GM19099 (cell line): ENCODE data around the gene FADS2.

Experiments used
- POLR2A ChIP-seq: IDR thresholded peaks from 3 replicates; pipeline ENCODE4 v1.6.1; 2011; ENCODE audit warnings: low read depth; ENCODE audit not compliant: insufficient read length; ENCODE audit errors: extremely low read depth

Gene FADS2

DNA sequence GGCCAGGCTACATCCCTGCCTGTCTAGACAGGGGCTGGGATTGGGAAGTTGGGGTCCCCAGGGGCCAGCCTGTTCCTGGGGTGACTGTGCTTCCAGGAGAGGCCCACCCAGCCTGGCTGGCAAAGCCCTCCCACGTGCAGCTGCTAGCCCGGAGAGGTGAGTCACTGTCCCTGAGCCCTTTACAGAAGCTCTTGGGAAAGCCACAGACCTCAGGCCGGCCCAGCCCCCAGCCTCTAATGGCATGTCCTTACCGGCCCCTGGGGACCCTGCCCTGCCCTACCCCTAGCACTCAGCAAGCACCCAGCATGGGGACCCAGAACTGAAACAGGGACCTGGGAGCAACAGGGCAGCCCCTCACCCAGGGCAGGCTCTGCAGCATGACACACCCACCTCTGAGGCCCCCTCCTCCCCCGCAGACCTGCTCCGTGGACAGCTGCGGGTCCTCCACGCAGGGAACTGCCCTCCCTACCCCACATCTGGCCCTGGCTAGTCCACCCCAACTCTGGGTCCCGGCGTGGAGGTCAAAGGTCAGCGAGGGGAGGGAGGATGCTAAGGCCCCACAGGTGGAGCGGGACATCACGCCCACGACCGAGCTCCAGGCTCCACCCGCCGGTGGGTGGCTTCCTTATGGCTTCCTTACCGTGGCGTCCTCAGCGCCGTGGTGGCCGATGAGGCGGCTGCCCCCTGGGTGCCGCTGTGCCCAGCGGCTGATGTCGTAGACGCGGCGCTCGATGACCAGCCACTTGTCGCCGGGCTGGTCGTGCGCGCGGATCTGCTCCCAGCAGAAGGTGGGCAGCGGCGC is 62.6 kb downstream of the FADS2 start:
- no peak for TF ChIP-seq POLR2A

DNA sequence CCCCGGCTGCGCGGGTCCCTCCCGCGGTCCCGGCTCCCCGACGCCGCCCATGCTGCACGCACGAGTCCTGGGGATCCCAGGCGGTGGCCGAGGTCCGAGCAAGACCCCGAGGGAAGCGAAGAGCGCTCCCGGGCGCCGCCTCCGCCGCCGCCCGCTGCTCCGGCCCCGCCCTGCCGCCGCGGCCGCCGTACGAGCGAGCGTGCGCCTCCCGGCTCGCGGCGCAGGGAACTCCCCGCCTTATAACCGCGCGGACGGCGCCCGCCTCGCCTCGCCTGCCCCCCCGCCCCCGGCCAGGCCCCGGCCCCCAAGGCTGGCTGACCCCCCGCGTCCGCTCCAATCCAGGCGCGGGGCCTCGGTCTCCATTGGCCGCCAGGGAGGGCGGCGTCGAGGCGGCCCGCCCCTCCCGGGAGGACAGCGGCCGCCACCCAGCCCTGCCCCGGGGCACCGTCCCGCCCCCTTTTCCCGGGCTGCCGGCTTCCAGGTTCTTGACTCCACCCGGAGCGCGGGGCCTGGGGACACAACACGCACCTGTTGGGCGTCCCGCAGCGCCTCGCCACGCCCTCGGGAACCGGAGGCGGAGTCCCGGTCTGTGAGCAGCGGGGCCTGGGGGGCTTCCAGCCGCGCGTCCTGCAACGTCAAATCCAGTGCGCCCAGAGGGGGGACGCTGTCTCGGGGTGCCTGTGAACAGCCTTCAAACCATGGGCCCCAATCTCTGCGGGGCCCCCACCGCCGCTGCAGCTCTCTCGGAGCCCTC is 63.4 kb downstream of the FADS2 start, which contains the start of gene FADS3:
Gene FADS3 (minus strand): TSS at position 215 of the 754 bp plus-strand sequence. CDS start 164 bp downstream, at position 51.
- TF ChIP-seq POLR2A: no peak

DNA sequence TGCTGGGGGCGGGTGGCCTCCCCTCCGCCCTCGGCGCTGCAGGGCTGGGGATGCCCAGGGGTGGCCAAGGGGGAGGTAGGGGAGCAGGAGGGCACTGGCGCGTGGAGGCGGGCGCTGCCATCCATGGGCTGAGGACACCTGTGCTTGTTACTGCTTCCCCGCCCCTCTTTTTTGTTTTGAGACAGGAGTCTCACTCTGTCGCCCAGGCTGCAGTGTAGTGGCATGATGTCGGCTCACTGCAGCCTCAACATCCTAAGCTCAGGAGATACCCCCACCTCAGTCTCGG is 63.9 kb downstream of the FADS2 start:
- no peak for TF ChIP-seq POLR2A

DNA sequence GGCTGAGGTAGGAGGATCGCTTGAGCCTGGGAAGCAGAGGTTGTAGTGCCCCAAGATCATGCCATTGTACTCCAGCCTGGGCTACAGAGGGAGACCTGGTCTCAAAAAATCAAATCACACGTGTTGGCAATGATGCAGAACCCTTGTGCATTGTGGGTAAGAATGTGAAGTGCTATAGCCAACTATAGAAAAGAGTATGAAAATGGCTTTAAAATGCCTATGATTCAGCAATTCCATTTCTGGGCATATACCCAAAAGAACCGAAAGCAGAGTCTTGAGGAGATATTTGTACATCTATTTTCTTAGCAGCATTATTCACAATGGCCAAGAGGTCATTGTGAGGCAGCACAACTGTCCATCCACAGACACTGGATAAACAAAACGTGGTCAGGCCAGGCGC is 65.9 kb downstream of the FADS2 start:
- TF ChIP-seq POLR2A: no peak

DNA sequence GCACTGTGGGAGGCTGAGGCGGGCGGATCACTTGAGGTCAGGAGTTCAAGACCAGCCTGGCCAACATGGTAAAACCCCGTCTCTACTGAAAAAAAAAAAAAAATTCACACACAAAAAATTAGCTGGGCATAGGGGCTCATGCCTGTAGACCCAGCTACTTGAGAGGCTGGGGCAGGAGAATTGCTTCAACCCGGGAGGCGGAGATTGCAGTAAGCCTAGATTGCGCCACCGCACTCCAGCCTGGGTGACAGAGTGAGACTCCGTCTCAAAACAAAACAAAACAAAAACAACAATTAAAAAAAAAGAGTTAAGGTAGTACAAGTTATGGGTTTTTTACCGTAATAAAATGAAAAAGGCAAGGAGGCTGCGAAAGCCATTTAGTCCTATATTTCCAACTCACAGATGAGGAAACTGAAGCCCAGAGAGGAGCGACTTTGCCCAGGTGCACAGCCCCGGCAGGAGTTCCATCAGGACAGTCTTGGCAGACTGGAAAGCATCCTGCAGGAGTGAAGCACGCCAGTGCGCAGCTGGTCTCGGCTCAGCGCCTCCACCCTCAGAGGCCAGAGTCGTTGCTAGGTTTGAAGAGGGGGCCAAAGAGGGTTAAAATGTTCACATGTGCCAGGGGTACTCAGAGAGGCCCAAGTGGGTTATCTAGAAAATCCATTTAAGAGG is 67.1 kb downstream of the FADS2 start:
- no peak for TF ChIP-seq POLR2A

DNA sequence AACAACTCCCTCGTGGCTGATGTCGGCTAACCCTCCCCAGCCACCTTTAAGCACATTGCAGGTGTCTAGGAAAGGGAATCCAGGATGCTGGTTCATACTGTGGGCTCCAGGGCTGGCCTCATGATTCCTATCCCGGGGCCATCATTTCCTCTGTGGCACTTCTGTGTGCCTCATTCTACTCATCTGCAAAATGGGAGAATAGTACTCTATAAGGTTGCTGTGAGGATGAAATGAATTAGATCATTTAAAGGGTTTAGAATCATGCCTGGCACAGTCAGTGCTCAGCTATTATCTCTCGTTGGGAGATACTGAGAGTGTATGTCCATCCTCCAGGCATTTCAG is 67.6 kb downstream of the FADS2 start:
- no peak for TF ChIP-seq POLR2A

DNA sequence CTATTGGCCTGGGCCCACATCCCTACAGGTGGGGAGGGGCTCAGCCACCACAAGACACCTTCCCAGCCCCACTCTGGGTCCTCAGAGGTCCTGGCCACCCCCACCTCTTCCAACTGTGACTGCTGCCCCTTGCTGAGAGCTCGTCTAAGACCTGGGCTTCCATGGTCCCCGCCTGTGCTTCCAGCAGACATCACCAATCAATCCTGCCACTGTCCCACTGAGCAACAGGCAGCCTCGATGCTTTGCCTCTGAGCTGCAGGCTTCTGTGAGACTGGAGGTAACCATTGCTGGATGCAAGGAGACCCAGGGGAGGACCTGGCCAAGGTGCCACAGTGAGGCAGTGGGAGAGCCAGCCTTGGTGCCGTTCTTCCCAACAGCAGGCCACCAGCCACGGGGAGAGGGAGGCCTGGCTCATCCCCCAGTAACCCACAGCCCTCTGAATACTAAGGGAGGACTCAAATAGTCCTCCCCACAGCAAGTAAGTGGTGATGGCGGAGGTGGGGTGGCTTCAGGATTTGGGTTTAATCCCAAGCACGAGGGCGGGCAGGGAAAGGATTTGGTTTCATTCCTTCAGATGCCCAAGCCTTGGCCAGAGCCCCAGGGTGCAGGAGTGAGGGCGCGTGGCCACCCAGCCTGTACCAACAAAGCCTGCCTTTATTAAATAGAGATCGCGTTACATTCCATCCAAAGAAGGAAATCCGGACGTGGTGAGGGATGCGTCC is 68.7 kb downstream of the FADS2 start:
- no peak for TF ChIP-seq POLR2A

DNA sequence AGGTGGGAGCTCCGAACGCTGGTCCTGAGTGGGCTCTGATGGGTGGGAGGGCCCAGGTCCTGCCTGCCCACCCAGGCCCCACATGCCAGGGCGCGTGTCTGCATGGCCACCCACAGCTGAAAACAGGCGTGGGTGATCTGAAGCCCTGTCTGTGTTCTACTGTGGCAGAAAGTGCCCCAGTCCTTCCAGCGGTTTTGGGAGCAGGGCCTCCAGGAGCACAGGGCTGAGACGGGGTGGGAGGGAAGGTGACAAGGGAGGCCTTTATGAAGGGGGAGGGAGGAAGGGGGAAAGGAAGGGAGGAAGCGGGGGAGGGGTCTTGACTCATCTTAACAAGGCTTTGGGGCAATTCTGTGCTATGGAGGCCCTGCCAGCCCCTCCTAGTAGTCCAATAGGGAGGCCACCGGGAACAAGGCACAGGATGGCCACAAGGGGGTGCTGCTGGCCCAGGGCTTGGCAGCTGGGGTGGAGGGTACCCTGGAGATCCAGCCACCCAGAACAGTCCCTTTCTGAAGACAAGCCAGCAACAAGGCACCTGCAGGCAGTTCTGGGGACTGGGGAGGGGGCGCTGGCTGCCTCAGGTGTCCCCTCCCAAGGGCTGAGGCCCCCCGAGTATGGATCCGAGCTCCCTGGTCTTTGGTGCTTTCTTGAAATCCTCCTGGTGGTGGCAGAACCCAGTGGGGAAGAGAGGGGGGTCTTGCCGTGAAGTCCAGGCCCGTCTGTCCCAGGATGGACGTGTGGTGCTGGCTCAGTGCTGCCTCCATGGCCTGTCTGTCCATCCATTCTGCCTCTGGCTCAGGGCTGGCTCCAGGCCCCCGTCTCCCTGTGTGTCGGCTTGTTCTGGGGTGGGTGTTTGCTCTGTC is 69.5 kb downstream of the FADS2 start:
- TF ChIP-seq POLR2A: no peak

DNA sequence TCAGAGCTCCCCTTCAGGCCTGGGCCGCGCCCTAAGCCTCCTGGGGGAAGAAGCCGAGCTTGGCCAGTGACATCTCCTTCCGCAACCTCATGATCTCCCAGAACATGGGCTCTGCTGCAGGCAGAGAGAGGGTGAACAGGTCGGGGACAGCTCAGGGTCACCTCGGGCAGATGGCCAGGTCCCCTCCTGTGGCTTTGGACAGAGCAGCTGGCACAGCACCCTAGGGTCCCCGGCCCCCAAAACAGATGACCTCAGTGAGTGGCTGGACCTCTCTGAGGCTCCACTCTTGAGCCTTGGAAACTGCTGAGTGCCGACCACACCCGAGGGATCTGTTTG is 70.1 kb downstream of the FADS2 start:
- TF ChIP-seq POLR2A: no peak

DNA sequence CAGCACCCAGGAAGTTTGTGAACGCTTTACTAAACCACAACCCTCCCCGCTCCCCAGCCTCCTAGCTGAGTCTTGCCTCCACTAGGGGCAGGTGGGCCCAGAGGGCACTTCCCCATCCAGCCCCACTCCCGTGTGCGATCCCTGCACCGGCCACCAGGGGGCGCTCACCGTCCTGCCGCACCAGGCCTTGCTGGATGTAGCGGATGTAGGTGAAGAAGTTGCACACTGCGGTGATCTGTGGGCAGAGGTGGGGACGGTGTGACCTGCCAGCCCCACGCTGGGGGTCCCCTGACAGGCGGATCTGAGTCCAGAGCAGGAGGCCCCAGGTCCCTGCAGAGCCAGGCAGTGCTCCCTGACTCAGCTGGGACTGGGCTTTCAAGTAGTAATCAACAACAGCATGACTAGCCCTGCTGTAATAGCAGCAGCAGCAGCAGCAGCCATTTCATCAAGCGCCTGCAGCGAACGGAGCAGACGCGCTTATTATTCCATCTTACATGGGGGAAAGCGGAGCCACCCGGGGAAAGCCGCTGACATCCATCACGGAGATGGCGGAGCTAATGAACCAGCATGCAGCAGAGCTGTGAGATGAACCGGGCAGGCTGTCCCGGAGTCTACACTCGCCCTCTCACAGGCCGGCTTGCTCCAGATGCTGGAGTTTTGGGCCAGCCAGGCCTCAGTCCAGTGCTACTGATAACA is 71.2 kb downstream of the FADS2 start:
- no peak for TF ChIP-seq POLR2A

DNA sequence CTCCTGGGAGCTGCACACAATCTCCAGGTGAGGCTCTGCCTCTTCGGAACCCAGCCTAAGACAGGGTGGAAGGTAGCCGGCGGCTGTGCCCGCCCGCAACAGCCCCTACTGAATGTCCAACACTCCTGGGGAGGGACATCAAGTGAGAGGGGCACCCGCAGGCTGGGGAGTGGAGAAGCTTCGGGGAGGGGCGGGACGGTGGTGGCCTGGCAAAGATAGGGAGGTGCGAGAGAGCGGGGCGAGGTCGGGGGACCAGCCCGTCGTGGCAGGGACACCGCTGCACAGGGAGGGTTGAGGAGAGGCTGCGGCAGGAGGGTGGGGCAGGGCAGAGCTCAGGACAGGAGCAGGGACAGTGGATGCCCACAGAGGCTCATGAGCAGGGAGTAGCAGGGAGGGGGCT is 72.2 kb downstream of the FADS2 start:
- TF ChIP-seq POLR2A: no peak

DNA sequence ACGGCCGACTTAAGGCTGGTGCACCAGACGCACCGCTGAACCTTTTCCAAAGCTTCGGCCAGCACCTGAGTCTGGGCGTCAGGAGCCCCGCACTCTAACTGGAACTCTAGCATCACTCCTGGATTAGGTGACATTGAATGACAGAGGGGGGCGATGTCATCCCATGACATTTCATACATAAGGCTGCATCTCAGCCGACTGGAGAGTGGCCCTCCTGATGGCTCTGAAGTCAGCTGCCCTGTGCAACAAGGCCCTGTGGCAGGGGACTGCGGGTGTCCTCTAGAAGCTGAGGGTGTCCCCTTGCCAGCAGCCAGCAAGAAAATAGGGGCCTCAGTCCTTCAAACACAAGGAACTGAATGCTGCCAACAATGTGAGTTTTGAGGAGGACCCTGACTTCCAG is 73.3 kb downstream of the FADS2 start:
- TF ChIP-seq POLR2A: no peak

DNA sequence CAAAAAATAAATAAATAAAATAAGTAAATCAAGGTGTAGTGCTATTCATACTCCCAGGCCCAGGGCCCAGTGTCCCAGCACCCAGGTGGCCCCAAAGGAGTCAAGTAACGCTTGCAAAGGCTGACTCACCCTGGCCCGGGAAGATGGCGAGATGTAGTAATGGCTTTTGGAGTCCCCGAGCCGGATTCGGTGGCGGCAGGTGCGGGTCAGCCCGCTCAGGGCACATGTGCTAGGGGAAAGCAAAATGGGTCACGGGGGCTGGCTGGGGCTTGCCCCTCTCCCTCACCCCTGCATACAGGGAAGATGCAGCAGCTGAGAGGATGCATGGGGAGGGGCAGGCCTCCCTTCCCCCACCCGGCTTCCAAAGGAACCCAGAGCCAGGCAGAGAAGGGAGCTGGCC is 74.2 kb downstream of the FADS2 start:
- TF ChIP-seq POLR2A: no peak

DNA sequence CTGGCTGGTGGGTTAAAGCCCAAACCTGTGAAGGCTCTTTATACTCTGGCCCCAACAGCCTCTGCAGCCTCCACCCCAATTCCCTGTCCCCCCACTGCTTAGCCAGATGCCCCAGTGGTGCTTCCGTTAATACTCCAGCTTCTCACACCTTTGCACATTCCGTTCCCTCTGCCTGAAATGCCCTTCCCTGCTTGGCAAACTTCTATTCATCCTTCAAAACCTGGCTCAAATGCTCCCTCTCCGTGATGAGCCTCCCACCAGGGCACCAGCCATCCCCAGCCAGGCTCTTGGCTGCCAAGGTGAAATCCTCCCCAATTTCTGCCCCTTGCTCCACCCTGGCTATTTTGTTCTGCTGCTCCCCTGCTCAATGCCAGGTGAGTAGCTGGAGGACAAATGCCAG is 75.7 kb downstream of the FADS2 start:
- TF ChIP-seq POLR2A: no peak
